Calu3 (cell line): ENCODE results near the gene MAP2. TPM values are rescaled to one million over a fixed set of nuclear protein-coding genes. Genes with fewer than 3 reads are reported as not detected.

Source experiments
- BruUV-seq: library from RNA; stranded (reverse); fragments of 400-500 nt; replicated peaks from 2 replicates; lab custom pipeline; 2021; lab: Mats Ljungman, UMichigan
- CTCF ChIA-PET: fragments of 300-600 bp; sonication (Branson Sonifier 250); formaldehyde crosslinking; loops from one replicate; lab custom pipeline; 2022; ENCODE audit warnings: antibody characterized with exemption; lab: Charles Lee
- DNase-seq: peaks from one replicate; pipeline ENCODE4 v3.0.0; 2022
- H3K27ac Mint-ChIP-seq: one replicate; pipeline ENCODE4 v1.8.0; 2022; ENCODE audit warnings: mixed read lengths; ENCODE audit not compliant: unreplicated experiment
- H3K27me3 Mint-ChIP-seq: one replicate; pipeline ENCODE4 v1.8.0; 2022; ENCODE audit warnings: mixed read lengths; ENCODE audit not compliant: unreplicated experiment
- H3K36me3 Mint-ChIP-seq: one replicate; pipeline ENCODE4 v1.8.0; 2022; ENCODE audit warnings: mild to moderate bottlenecking, moderate library complexity, mixed read lengths; ENCODE audit not compliant: insufficient read depth, unreplicated experiment
- H3K4me1 Mint-ChIP-seq: one replicate; pipeline ENCODE4 v1.8.0; 2022; ENCODE audit warnings: mild to moderate bottlenecking, low read depth, mixed read lengths; ENCODE audit not compliant: unreplicated experiment
- H3K4me3 Mint-ChIP-seq: one replicate; pipeline ENCODE4 v1.8.0; 2022; ENCODE audit warnings: mild to moderate bottlenecking, low read depth, moderate library complexity, mixed read lengths; ENCODE audit not compliant: unreplicated experiment
- H3K9me3 Mint-ChIP-seq: one replicate; pipeline ENCODE4 v1.8.0; 2022; ENCODE audit warnings: low read depth, mixed read lengths; ENCODE audit not compliant: unreplicated experiment
- intact Hi-C: fragments of 100-400 bp; cut with micrococcal nuclease; formaldehyde crosslinking; loops from one replicate; pipeline ENCODE4 v1.10.0; 2022; ENCODE audit not compliant: unreplicated experiment
- total RNA-seq: library from RNA; stranded (reverse); gene quantifications from 2 replicates; pipeline ENCODE4 v1.2.3, GENCODE V29; 2022
- TF ChIP-seq, protein P1 (sequence below): fragments of 200-600 bp; IDR thresholded peaks from one replicate; pipeline ENCODE4 v1.8.0; 2022; ENCODE audit warnings: antibody characterized with exemption; ENCODE audit not compliant: unreplicated experiment

Gene MAP2
- total RNA-seq, 1 experiment from 2014 or later: 11.2 TPM

DNA sequence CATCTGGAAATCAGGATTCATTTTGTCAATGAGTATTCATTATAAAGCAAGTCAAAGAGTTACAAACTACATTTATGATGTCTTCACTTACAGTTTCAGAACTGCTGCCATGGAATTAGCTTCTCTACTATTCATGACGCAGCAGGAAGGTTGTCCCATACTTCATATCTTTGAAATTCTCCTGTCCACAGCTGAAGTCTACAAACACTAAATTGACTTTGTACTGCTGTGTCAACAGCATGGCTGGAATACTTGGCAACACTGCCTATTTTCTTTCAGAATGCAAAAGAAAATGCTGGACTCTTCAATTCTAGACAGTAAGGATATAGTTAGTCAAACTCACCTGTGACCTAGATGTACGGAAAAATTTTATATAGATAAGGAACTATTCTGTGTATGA, 303.2 kb downstream of the MAP2 start:
- no peak overlapping the region for H3K27ac Mint-ChIP-seq
- BruUV-seq: no TSS peak
- no peaks in the 10 kb centered on the region for H3K27me3 Mint-ChIP-seq
- TF ChIP-seq, protein P1, sequence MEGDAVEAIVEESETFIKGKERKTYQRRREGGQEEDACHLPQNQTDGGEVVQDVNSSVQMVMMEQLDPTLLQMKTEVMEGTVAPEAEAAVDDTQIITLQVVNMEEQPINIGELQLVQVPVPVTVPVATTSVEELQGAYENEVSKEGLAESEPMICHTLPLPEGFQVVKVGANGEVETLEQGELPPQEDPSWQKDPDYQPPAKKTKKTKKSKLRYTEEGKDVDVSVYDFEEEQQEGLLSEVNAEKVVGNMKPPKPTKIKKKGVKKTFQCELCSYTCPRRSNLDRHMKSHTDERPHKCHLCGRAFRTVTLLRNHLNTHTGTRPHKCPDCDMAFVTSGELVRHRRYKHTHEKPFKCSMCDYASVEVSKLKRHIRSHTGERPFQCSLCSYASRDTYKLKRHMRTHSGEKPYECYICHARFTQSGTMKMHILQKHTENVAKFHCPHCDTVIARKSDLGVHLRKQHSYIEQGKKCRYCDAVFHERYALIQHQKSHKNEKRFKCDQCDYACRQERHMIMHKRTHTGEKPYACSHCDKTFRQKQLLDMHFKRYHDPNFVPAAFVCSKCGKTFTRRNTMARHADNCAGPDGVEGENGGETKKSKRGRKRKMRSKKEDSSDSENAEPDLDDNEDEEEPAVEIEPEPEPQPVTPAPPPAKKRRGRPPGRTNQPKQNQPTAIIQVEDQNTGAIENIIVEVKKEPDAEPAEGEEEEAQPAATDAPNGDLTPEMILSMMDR: no peak
- no peaks in the 10 kb centered on the region for H3K4me1 Mint-ChIP-seq
- no peak for DNase-seq
- intact Hi-C loops: no loop called here
- no peaks in the 10 kb centered on the region for H3K9me3 Mint-ChIP-seq
- H3K4me3 Mint-ChIP-seq: no peak overlapping the region
- no peaks in the 10 kb centered on the region for H3K36me3 Mint-ChIP-seq
- CTCF ChIA-PET: no interaction called here

DNA sequence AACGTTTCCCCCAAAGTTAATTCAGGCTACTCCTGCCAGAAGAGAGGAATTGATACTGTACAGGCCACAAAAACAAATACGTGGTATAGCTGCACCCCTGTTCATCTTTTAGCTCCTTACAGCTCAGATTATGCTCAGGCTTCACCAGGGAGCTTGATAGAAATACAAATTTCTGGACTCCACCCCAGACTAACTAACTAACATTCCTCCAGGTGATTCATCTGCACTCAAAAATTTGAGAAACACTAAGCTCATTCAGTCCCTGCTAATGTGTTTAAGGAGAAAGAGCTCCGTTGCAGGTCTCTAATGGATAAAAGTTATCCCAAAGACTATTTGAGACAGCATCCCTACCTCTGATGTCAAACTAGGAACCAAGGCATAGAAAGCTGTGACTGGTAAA, 311.0 kb downstream of the MAP2 start:
- H3K4me1 Mint-ChIP-seq: no peaks in the 10 kb centered on the region
- no peaks in the 10 kb centered on the region for H3K9me3 Mint-ChIP-seq
- no peak overlapping the region for H3K27ac Mint-ChIP-seq
- no peak overlapping the region for H3K4me3 Mint-ChIP-seq
- intact Hi-C loops: no loop called here
- H3K36me3 Mint-ChIP-seq: no peaks in the 10 kb centered on the region
- TF ChIP-seq, protein P1: no peak
- no peak for DNase-seq
- H3K27me3 Mint-ChIP-seq: peaks cover 13% of the 10 kb centered on the region
- CTCF ChIA-PET: no interaction called here
- no TSS peak for BruUV-seq

DNA sequence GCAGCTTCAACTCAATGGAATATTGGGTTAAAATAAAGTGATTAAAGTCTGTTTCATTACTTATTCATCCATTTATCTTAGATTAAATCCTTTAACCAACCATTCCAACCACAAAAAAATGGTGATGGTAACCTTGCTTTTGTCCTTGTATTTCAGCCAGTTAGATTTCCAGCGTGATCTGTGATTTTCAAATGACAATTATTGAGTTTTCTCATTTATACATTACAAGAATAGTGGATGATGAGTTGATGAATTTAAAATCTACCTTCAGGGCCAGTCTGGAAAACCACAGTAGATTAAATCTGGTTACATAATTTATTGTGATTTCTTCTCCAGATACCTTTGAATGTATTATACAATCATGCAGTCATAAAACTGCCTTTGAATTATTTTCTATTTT, 318.1 kb downstream of the MAP2 start:
- H3K27me3 Mint-ChIP-seq: peaks cover 31% of the 10 kb centered on the region
- H3K4me3 Mint-ChIP-seq: no peak overlapping the region
- BruUV-seq: no TSS peak
- no peaks in the 10 kb centered on the region for H3K4me1 Mint-ChIP-seq
- H3K27ac Mint-ChIP-seq: no peak overlapping the region
- TF ChIP-seq, protein P1: no peak
- intact Hi-C loops: no loop called here
- DNase-seq: no peak
- H3K9me3 Mint-ChIP-seq: peaks cover 2% of the 10 kb centered on the region
- no peaks in the 10 kb centered on the region for H3K36me3 Mint-ChIP-seq
- CTCF ChIA-PET: no interaction called here

DNA sequence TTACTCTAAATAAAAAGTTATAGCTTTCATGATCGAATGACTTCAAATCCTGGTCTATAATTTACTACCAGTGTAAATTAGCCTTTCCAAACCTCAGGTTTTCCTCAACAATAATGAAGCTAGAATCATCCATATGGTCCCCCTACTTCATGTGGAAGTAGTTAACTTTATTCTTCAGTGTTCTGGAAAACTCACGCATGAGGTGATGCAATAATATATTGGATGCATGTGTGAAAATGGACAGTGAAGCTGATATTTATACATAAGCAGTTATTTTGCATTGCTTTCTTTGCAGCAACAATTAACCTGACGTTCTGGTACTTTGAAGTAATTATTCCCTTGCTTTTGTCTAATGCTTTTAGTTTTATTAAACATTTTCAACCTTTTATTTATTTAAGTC, 329.2 kb downstream of the MAP2 start:
- no peaks in the 10 kb centered on the region for H3K4me1 Mint-ChIP-seq
- H3K36me3 Mint-ChIP-seq: no peaks in the 10 kb centered on the region
- BruUV-seq: no TSS peak
- no peak for DNase-seq
- H3K4me3 Mint-ChIP-seq: no peak overlapping the region
- CTCF ChIA-PET: no interaction called here
- TF ChIP-seq, protein P1: no peak
- no peaks in the 10 kb centered on the region for H3K9me3 Mint-ChIP-seq
- H3K27ac Mint-ChIP-seq: no peak overlapping the region
- peaks cover 39% of the 10 kb centered on the region for H3K27me3 Mint-ChIP-seq
- intact Hi-C loops: no loop called here
